GM19455 (cell line): ENCODE data around the gene RTN4R.

Experiments used
- ATAC-seq: cut with Tn5 transposase; IDR thresholded peaks from one replicate; pipeline ENCODE4 v1.9.1; 2021; ENCODE audit not compliant: unreplicated experiment

Gene RTN4R

DNA sequence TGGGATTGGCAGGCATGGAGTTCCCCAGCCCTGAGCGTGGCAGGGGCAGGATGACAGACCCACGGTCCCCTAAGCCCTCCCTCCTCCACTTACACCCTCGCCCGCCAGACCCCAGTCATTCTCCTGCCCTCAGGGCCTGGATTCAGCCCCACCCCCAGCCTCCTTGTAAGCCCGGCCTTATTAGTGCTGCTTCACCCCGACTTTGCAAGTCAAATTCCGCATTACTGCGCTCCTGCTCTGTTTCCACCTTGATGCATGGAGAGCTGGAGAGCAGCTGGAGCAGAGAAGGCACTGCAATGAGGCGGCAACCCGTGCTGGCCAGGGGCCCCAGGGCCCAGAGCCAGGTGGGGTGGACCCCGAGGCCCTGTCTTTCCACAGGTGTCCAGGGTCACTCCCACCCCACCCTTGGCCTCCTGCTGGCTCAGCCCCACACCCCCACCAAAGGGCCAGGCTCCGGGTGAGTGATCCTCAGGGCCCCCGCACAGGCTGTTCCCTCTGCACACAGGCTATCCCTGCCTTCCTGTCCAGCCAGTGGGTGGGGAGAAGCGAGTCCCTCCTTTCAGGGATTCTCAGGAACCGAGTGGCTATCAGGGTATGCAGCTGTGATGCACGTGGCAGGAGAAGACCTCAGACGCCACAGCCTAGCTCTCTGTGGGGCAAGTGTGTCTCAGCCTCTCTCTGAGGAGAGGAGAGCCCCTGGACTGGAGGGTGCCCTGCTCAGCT lies 36.4 kb downstream of the RTN4R start:
- ATAC-seq = no peak

DNA sequence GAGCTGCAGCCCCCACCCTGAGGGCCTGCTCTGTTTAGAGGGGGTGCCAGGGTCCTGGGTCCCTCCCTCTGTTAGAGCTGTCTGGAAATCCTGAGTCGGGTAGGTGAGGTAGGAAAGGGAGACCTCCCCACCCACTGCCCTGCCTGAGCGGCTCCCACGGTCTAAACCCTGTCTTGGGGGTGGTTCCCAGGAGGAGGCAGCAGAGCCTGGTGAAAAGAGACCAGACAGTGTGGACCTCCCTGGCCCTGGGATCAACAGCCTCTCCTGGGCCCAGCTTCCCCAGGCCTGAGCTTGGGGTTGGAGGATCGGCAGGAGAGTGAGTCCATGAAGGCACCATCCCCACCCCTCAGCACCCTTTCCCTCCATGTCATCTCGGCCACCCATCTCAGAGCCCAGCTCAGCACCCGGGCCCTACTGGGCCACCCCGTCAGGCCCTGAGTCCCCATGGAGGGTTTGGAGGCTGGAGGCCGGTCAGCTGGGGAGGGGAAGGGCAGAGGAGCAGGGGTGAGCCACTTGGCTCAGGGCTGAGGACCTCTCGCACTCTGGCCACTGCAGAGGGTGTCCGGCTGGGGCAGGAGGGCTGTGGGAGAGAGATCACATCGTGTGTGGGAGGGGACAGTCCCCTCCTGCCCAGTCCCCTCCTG lies 37.2 kb downstream of the RTN4R start:
- ATAC-seq = no peak

DNA sequence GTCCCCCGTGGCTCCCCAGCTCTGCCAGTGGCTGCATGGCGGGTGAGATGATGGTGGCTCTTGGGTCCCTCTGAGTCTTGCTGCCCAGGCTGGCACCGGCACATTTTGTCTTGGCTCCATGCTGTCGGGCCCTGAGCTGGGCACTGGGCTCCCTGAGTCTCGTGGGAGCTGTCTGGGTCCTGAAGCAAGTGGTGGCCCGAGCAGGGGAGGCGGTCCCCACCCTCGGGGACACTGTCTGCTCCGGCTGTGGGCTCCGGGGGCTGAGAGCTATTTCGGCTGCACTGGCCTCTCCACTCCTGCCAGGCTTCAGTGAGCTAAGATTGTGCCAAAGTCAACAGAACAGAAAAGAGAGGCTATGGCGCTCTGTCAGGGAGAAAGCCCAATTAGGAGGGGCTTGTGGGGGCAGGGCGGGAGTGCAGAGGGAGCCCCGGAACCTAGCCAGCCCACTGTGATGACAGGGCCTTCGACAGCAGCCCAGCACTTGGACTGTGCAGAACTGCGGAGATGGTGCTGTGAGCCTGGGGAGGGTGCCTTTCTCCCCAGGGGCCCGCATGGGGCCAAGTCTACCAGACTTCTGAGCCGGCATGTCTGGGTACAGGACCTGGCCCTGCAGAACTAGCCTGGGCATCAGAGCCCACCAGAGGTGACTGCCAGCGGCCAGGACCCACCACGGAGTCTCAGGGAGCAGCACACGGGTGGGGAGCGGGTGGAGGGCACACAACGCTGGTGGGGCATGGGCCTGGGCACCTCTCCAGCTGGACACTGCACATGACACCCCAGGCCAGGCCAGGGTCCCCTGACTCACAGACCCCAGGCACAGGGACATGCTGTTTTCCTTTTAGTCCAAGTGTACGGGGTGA lies 38.0 kb downstream of the RTN4R start:
- ATAC-seq = no peak

DNA sequence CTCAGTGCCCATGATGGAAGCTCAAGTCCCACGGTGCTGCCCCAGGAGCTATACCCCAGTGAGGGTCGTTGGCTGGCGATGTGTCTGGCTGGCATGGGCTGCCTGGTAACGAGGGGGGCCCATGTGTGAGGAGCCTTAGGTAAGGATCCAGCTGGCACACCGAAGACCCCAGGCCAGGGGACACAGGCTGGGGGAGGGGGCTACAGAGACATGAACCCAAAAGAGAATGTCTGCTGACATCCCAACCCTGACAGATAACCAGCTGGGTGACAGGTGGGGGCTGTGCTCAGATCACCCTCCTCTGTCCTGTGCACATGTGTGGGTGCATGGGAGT lies 39.2 kb downstream of the RTN4R start:
- no peak for ATAC-seq

DNA sequence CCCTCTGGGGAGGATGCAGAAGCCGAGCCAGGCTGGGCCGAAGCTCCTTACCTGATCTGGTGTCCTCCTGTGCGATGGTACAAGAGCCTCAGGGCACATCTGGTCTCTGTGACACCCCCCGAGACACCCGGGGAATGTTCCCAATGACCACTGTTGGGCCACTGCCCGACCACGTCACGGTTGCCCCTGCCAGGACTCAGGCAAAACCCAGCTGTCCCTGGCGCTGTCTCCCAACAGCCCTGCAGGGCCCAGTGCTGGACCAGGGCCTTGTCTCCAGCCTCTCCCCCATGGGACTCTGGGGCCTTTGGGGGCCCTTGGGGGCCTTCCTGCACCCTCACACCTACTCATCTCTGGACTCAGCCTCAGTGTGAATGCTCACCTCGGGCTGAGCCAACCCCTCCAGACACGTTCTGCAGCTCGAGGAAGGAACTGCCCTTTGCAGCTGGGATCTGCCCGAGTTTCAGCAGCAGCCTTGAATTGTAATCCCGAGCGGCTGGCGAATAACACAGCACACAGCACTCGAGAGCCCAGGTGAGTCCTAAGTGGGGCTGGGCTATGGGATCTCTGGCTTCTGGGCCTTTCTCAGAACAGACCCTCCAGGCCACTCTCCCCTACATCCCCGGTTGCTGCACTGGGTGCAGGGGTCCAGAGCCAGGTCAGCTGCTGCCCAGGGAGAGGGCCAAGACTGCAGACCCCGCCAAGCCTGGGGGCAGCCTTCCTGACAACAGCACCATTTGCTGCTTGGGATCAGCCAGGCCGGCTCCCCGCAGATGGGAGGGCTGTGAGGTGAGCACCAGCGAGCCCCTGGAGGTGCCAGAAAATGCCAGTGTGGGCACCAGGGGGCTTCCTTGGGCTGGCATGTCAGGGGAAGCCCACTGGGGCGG lies 39.8 kb downstream of the RTN4R start:
- no peak for ATAC-seq

DNA sequence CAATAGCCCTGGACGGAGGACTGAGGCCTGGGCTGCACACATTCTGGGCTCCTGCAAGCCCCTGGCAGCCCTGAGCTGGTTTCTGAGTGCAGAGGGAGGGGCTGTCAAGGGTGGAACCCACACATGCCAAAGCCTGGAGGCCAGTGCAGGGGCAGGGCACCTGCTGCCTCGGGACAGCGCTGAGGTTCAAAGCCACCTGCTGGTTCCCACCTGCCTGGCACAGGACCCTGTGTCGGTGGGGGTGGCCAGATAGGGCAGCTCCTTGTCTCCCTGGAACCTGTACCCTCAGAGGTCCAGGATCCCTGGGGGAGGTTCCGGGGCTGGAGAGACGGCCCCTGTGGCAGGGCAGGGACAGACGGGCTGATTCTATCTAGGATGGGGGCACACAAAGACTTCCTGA lies 40.8 kb downstream of the RTN4R start:
- ATAC-seq = no peak

DNA sequence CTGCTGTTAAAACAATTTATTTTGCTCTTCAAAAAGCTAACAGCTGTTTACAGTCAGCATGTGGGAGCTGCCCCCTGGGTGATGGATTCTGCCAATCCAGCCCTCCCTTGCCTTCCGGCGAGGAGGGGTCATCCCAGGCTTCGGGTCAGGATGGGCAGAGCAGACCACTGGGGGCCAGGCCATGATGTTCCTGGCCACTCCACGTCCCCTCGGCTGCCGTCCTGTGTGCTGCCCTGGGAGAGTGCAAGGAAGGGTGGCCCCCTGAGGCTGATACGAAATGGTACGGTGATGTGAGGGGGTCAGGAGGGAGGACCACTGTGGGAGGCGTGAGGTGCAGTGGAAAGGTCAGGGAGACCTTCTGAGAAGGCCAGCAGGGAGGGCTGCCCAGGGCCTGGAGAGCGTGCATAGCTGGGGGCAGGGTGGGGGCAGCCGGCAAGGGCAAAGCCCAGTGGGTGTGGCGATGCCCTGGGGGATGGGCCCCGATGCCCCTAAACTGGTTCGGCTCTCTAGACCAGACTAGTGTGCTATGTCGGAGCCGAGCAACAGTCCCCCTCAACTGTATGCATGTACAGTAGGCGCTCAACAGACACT lies 41.3 kb downstream of the RTN4R start:
- no peak for ATAC-seq

DNA sequence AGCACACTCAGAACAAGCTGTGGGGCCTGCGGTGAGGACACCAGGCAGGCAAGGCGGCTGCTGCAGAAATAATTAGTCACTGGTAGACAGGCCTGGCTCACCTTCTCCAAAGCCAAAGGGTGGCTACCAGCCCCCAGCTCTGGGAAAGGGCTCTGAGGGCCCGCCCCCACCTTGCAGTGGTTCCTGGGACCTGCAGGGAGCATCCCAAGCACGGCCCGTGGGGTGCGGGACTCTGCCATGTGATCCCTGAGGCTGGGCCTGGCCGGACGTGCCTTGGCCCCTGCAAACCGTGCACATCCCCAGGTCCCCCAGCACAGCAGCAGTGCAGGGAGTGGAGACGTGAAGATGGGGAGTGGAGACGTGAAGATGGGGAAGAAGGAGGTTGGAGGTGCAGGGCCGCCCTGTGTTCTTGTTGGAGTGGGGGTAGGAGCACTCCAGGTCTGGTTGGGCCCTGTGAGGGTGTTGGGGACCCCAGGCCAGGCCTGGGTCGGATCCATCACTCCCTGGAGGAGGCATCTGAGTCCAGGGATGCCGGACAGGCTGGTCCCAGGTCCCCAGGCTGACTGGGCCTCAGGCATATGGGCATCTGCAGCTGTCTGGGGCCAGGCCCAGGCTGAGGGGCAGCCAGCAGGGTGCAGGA lies 41.9 kb downstream of the RTN4R start:
- ATAC-seq = no peak

DNA sequence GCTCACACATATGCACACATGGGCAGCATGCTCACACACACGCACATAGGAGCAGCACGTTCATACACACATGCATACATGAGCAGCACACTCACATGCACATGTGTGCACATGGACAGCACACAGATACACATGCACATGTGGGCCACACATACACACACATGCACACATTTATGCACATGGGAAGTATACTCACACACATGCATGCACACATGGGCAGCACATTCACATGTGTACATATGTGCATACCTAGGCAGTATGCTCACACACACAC lies 42.5 kb downstream of the RTN4R start:
- ATAC-seq = no peak

DNA sequence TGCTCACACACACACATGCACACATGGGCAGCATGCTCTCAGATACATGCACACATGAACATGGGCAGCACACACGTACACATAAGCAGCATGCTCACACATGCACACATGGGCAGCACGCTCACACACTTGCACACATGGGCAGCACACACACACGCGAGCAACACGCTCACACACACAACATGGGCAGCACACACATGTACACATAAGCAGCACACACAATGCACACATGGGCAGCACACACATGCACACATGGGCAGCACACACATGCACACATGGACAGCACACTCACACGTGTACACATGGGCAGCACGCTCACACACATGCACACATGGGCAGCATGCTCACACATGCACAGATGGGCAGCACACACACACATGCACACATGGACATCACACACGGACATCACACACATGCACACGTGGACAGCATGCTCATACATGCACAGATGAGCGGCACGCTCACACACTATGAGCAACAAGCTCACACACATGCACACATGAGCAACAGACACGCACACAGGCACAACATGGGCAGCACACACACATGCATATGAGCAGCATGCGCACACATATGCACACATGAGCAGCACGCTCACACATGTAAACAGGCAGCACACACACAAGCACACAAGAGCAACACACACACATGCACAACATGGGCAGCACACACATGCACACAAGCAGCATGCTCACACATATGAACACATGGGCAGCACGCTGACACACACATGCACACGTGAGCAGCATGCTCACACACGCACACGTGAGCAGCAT lies 43.0 kb downstream of the RTN4R start:
- ATAC-seq = no peak

DNA sequence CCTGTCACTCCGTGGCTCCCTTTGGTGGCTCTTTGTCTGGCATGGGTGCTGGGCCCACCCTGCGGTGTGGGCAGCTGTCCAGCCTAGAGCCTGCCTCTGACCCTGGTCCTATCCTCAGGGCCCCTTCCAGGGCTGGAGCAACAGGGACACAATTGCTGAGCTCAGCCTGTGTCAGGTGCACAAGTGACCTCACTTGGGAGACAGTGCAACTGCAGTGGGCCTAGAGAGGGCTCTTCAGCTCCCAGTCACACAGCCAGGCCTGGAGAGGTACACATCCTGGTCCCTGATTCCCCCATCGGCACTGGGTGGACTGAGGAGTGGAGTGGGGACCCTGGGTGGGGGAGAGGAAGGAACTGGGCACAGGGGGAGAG lies 43.9 kb downstream of the RTN4R start:
- no peak for ATAC-seq

DNA sequence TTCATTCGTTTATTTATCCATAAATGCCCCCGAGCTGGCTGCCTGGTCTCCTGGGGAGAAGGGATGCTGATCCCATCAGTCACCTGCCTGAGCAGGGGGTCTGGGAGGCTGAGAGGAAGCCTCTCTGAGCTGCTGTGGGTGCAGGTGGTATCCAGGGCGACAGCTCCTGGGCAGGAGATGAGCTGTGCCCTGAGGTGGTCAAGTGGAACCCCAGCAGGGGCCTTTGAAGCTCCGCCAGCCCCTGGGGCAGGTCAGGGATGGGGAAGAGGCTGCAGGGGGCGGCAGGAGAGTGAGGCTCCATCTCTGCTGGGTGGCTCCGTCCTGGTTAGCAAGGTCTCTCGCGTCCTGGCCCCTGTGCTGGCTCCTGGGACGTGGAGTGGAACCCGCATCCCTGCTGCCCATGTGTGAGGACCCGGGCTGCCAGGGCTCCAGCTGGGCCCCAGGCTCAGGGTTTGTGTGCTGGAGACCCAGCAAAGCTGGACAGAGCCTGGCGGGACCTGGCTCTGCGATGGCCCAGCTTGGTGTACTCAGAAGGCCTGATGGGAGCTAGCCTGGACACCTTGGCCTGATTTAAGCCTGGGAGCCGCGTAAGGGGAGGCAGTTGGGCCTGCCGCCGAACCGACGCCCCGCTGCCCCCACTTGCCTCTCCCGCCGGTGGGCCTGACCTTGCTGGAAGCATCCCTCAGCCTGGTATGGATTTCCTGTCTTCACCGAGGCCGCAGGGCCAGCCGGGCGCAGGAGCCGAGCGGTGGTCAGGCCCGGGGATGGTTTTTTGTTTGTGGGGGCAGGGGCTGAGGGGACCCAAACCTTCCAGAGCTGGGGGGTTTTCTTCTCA lies 44.5 kb downstream of the RTN4R start:
- ATAC-seq = no peak

DNA sequence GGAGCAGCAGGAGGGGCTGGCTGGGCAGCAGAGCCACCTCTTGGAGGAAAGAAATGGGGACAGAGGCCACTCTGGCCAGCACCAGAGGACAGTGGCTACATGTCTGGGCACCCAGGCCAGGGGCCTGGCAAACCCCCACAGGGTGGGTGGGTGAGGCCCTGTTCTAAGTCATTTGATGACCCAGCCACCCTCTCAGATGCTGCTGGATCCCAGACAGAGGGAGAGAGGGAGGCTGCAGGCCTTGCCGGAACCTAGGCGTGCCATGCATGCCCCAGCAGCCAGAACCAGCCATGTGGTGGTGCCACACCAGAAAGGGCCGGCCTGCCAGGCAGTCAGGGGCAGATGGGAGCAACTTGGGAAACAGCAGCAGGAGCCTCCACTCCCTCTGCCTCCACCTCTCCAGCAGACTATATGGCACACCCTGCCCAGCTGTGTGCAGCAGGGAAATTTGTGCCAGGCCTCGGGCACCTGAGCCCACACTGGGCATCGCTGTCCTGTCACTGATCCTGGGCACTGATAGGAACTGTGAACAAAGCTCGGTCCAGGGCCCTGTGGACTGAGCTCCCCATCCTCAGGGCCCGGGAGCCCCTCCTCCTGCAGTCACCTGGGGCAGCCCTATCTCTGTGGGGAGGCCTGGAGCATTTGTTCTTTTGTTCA lies 45.2 kb downstream of the RTN4R start:
- ATAC-seq = no peak

DNA sequence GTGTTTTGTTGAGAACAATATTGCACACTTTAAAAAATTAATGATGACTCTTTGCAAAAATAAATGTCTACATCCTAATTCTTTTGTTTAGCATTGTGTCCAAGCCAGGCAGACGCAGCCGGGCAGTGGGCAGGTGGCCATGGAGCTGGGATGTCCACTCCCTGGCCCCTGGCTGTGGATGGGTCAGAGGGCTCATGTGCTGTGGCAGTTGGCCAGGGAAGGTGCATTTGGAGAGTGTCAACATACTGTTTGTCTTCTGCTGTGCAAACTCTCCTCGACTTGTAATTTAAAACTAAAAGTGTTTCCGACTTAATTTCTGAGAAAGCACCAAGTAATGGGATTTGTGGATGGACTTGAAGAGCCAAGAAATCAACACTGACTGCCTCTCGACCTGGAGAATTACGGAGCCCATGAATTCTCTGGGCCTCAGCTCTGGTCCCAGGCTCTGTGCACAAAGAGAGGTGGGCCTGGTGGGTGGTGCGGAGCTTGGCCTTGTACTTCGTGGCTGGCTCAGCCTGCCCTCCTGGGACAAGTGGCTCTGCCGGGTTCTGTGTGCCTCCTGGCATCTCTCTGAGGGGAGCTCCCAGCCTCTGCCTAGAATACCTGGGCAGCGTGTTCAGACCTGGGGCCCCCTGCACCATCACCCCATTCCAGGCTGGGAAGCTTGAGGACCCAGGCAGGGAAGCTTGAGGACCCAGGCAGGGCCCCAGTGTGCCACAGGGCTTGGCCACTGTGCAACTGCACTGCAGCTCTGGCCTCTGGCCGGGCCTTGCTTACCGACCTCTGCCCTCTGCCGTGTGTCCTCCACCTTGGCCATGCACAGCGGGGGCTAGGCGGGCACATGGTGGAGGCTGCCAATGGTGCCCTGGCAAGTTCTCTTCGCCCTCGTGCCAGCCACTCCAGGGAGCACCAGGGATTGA lies 46.4 kb downstream of the RTN4R start:
- no peak for ATAC-seq

DNA sequence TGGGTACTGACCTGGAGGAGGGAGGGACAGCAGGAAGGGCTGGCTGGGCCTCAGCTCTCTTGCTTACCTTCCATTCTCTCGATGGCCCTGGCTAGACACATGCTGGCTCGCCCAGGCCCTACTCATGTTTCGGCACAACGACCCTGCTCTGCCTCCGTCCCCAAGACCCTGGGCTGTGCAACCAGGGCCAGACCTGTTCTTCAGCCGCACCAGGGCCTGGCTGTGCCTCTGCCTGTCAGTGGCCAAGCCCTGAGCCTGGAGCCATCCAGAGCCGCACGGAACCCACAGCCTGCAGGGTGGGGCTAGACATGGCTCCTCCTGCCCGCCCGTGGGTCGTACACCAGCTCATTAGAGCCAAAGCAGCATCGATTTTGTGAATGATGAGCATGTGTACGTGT lies 47.5 kb downstream of the RTN4R start:
- ATAC-seq = no peak

DNA sequence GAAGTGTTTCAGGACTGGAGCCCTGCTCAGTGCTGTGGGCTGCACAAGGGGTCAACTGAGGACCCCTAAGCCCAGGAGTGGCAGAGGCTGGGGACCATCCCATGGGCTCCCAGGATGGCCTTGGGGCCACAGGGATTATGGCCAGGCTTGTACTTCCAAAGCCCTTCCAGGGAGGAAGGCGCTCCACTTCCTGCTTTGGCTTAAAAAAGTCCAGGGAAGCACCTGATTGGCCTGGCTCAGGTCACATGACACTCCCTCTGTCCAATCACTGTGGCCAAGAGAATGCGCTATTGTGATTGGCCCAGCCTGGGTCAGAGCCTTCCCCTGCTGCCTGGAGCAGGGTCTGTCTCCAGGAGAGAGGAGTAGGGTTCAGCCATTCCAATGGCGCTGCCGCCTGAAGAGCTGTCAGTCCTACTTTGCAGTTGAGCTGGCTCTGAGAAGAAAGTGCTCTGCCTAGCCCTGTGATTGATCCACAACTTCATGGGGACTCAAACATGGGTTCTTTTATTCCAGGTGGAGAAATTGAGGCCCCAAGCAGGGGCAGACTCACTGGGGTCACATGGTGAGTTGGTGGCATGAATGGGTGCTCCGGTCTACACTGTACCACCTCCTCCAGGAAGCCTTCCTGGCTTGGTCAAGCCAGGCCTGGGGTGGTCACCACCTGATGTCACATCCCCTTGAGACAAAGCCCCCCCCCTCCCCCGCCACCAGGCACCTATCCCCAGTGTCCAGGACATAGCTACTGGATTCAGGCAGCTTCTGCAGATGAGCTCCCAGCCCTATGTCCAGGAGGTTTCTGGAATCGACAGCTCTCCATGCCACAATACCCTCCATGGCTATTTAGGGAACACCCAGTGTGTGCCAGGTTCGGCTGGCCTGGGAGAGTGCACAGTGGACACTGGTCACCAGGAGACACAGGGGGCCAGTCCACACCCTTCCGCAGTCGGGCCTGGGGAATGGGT lies 48.2 kb downstream of the RTN4R start:
- no peak for ATAC-seq
